ENCODE results near the gene KCNB1.

DNA sequence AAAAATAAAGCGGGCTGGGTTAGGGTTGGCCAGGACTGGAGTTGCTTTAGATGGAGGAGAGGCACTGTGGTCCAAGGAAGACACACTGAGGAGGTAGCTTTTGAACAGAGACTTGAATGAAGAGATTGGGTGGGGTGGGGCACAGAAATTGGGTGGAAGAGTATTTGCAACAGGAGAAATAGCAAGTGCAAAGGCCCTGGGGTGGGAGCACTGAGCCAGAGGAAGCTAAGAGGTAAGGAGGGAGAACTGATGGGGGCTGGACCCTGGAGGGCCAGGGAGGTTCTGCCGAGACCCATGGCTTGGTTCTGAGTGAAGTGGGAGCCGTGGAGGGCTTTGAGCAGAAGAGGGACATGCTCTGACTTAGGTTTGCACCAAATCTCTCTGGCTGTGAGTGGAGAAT lies 45.4 kb downstream of the KCNB1 start:
- TF ChIP-seq YY1 (IDR thresholded peaks at IDR 0.05; ENCODE audit: insufficient read depth, insufficient read length) = no peak
- TF ChIP-seq ZNF274 (IDR thresholded peaks at IDR 0.05; ENCODE audit: low read depth, low read length) = no peak
- no peak for TF ChIP-seq SUZ12 (IDR thresholded peaks at IDR 0.05; ENCODE audit: extremely low read depth, insufficient read depth, insufficient read length)

All from NT2/D1 (cell line).